Activated CD8-positive, alpha-beta T cell treated with anti-CD3 and anti-CD28 coated beads, Interleukin-2, amount 10 ng/mL, durations not matched to agents 7 days and 5 days (primary cell): ENCODE results near the gene LRCH1. TPM values are rescaled to one million over a fixed set of nuclear protein-coding genes. Genes with fewer than 3 reads are reported as not detected.
"Not testable (repeated sequence)": the region's sequence is repeated elsewhere in the genome, so short reads cannot be mapped to it uniquely, and the experiment has no call there.

Source experiments
- ATAC-seq: fragments of 150-1000 bp; cut with Tn5 transposase; one replicate; pipeline ENCODE4 v1.10.0; 2021; ENCODE audit warnings: moderate library complexity
- CTCF ChIA-PET: fragments of 350-600 bp; sonication (Branson Sonifier 250); formaldehyde crosslinking; loops from one replicate; lab custom pipeline; 2021; ENCODE audit warnings: antibody characterized with exemption; lab: Charles Lee
- POLR2A ChIA-PET: fragments of 350-600 bp; sonication (Branson Sonifier 250); formaldehyde crosslinking; loops from one replicate; lab custom pipeline; 2021; ENCODE audit warnings: antibody characterized with exemption; lab: Charles Lee
- DNase-seq: peaks from one replicate; pipeline ENCODE4 v3.0.0-alpha.2; 2020
- H3K27ac Mint-ChIP-seq: one replicate; pipeline ENCODE4 v1.8.0; 2021; ENCODE audit warnings: mild to moderate bottlenecking, mixed read lengths
- H3K27me3 Mint-ChIP-seq: one replicate; pipeline ENCODE4 v1.8.0; 2021; ENCODE audit warnings: low read depth, mixed read lengths
- H3K36me3 Mint-ChIP-seq: one replicate; pipeline ENCODE4 v1.8.0; 2021; ENCODE audit warnings: low read depth, mixed read lengths
- H3K4me1 Mint-ChIP-seq: one replicate; pipeline ENCODE4 v1.8.0; 2021; ENCODE audit warnings: low read depth, mixed read lengths
- H3K4me3 Mint-ChIP-seq: one replicate; pipeline ENCODE4 v1.8.0; 2021; ENCODE audit warnings: mild to moderate bottlenecking, mixed read lengths
- H3K9me3 Mint-ChIP-seq: one replicate; pipeline ENCODE4 v1.8.0; 2022; ENCODE audit warnings: mixed read lengths; ENCODE audit not compliant: insufficient read depth
- total RNA-seq, 2 experiments: library from RNA; stranded (reverse); gene quantifications; one replicate each; pipeline ENCODE4 v1.2.3, GENCODE V29; 2021

LRCH1 gene
- total RNA-seq, 2 experiments from 2014 or later, result 15.3 to 18.0 TPM

DNA sequence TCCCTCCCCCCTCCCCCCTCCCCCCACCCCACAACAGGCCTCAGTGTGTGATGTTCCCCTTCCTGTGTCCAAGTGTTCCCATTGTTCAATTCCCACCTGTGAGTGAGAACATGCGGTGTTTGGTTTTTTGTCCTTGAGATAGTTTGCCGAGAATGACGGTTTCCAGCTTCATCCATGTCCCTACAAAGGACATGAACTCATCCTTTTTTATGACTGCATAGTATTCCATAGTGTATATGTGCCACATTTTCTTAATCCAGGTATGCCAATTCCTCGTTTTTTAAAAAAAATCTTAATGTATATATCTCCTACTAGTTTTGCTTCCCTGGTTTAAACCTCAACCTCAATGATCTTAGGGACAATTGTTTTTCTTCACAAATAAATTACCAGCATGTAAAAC is 217.0 kb downstream of the LRCH1 start:
- H3K36me3 Mint-ChIP-seq, result peaks cover 42% of the 10 kb centered on the region
- not testable (repeated sequence) for H3K27me3 Mint-ChIP-seq, ATAC-seq, DNase-seq, H3K9me3 Mint-ChIP-seq, H3K4me3 Mint-ChIP-seq, H3K27ac Mint-ChIP-seq, H3K4me1 Mint-ChIP-seq
- POLR2A ChIA-PET, result interaction anchor here (0.7 kb wide), 1 partner anchor 296 kb away, joined by 3 read pairs; no protein-coding TSS in a partner anchor
- CTCF ChIA-PET, result interaction anchor here (1.1 to 1.3 kb wide), 2 partner anchors 8 to 275 kb away, joined by 3 to 4 read pairs; no protein-coding TSS in a partner anchor

DNA sequence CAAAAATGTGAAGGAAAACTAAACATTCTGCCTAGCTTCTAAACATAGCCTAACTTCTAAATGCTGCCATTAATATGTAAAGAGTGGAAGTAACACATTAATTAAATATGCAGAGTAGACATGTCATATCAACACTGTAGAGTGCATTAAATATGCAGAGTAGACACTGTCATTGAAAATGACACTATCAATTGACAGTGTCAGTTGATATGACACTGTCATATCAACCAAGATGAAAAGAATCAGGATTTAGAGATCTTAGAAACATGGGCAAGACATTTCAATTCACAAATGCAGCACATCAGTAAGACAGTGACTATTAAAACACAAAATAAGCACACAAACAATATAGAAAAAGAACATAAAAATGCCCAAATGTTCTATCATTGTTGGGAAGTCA is 218.7 kb downstream of the LRCH1 start:
- Mint-ChIP-seq H3K27me3 (no peaks in the 10 kb centered on the region), H3K4me3 (no peak overlapping the region), H3K36me3 (peaks cover 55% of the 10 kb centered on the region), H3K9me3 (no peaks in the 10 kb centered on the region), H3K4me1 (no peaks in the 10 kb centered on the region), H3K27ac (no peak overlapping the region)
- CTCF ChIA-PET, result no interaction called here
- ATAC-seq, result no peak
- POLR2A ChIA-PET, result no interaction called here
- DNase-seq, result no peak

DNA sequence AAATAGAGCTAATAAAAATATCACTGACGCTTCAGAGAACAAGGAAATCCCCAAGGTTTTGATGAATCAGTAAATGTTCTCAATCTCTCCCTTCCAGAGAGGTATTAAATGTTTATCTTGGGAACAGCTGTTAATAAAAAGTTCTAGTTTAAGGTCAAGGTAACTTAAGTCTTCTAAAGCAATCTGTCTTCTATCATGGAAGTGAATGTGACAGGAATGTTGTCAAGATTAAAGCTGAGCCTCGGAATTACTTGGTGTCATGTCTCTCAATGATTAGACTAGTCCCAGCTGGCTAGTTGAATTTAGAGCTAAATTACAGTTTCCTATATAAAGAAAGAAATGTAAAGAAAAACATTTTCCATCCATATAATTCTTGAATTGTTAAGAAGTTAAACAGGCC is 220.6 kb downstream of the LRCH1 start:
- H3K4me1 Mint-ChIP-seq, result no peaks in the 10 kb centered on the region
- H3K9me3 Mint-ChIP-seq, result no peaks in the 10 kb centered on the region
- no peak for ATAC-seq
- DNase-seq, result no peak
- ChIA-PET CTCF (interaction anchor here (1.1 to 2.5 kb wide), 2 partner anchors 17 to 222 kb away, joined by 4 to 5 read pairs; no protein-coding TSS in a partner anchor), POLR2A (no interaction called here)
- no peak overlapping the region for H3K27ac Mint-ChIP-seq
- peaks cover 67% of the 10 kb centered on the region for H3K36me3 Mint-ChIP-seq
- no peak overlapping the region for H3K4me3 Mint-ChIP-seq
- H3K27me3 Mint-ChIP-seq, result no peaks in the 10 kb centered on the region

- H3K27ac Mint-ChIP-seq, result no peak overlapping the region
Observed at GRCh38 chr13:46775385-46776107, 222.6 kb downstream of the LRCH1 start.

GRCh38 chr13:46778095-46778494 is 225.1 kb downstream of the LRCH1 start:
- ChIA-PET POLR2A (interaction anchor here (0.6 kb wide), 1 partner anchor 1317 kb away, joined by 5 read pairs; no protein-coding TSS in a partner anchor), CTCF (interaction anchor here (1.0 kb wide), 2 partner anchors 12 to 14 kb away, joined by 3 to 4 read pairs; no protein-coding TSS in a partner anchor)
- H3K9me3 Mint-ChIP-seq, result no peaks in the 10 kb centered on the region
- peaks cover 69% of the 10 kb centered on the region for H3K36me3 Mint-ChIP-seq
- no peak overlapping the region for H3K27ac Mint-ChIP-seq
- H3K27me3 Mint-ChIP-seq, result no peaks in the 10 kb centered on the region
- DNase-seq (no peak), ATAC-seq (no peak)
- no peak overlapping the region for H3K4me3 Mint-ChIP-seq
- H3K4me1 Mint-ChIP-seq, result no peaks in the 10 kb centered on the region

More at GRCh38 chr13:46775385-46776107, 222.6 kb downstream of the LRCH1 start:
- Mint-ChIP-seq H3K27me3 (no peaks in the 10 kb centered on the region), H3K4me1 (no peaks in the 10 kb centered on the region), H3K9me3 (no peaks in the 10 kb centered on the region), H3K36me3 (peaks cover 68% of the 10 kb centered on the region), H3K4me3 (no peak overlapping the region)
- DNase-seq (no peak), ATAC-seq (no peak)
- ChIA-PET POLR2A (no interaction called here), CTCF (interaction anchor here (1.7 to 2.5 kb wide), 2 partner anchors 11 to 224 kb away, joined by 5 to 8 read pairs; no protein-coding TSS in a partner anchor)

DNA sequence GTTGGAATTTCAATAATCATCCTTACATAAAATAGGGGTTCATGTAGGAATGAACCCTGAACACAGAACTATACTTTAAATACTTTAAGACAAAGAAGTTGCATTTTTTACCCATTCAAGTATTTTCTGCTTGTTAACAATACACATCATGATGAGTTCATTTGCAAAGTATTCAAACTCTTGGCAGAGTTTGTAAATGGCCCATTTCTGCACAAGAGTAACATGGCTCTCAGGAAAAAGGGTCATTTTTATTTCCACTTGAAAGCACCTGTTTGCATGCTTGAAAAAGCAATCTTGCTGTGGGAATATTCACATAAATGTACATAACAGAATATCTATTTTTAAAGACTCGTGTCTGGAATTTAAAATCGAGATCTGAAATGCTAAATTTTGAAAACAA is 225.9 kb downstream of the LRCH1 start:
- H3K27me3 Mint-ChIP-seq, result no peaks in the 10 kb centered on the region
- ATAC-seq (no peak), DNase-seq (no peak)
- ChIA-PET CTCF (no interaction called here), POLR2A (no interaction called here)
- no peaks in the 10 kb centered on the region for H3K4me1 Mint-ChIP-seq
- H3K36me3 Mint-ChIP-seq, result peaks cover 63% of the 10 kb centered on the region
- H3K4me3 Mint-ChIP-seq, result no peak overlapping the region
- no peak overlapping the region for H3K27ac Mint-ChIP-seq
- no peaks in the 10 kb centered on the region for H3K9me3 Mint-ChIP-seq

DNA sequence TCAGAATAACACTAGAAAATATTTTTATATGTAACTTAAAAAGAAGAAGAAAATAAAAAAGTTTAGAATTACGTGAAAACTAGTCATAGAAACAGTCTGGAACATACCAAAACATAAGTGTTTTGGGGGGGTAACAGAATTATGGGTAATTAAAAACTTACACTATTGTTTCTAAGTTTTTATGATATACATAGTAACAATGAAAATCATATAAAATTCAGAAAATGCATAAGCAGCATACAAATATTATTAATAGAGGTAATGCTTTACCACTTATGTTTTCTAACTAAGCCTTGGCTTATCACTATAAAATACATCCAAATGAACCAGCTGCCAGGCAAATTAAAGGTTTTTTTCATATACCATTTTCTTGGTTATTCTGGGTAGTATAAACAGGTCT is 229.1 kb downstream of the LRCH1 start:
- DNase-seq, result no peak
- CTCF ChIA-PET, result no interaction called here
- POLR2A ChIA-PET, result no interaction called here
- no peak overlapping the region for H3K27ac Mint-ChIP-seq
- peaks cover 57% of the 10 kb centered on the region for H3K36me3 Mint-ChIP-seq
- no peaks in the 10 kb centered on the region for H3K4me1 Mint-ChIP-seq
- ATAC-seq, result no peak
- no peak overlapping the region for H3K4me3 Mint-ChIP-seq
- no peaks in the 10 kb centered on the region for H3K9me3 Mint-ChIP-seq
- no peaks in the 10 kb centered on the region for H3K27me3 Mint-ChIP-seq

- ATAC-seq (no peak), DNase-seq (no peak)
- H3K36me3 Mint-ChIP-seq, result peaks cover 56% of the 10 kb centered on the region
- CTCF ChIA-PET, result no interaction called here
- POLR2A ChIA-PET, result interaction anchor here (0.6 kb wide), 1 partner anchor 159 kb away, joined by 4 read pairs; no protein-coding TSS in a partner anchor
- no peaks in the 10 kb centered on the region for H3K4me1 Mint-ChIP-seq
- H3K27ac Mint-ChIP-seq, result no peak overlapping the region
- H3K4me3 Mint-ChIP-seq, result no peak overlapping the region
- no peaks in the 10 kb centered on the region for H3K27me3 Mint-ChIP-seq
- H3K9me3 Mint-ChIP-seq, result no peaks in the 10 kb centered on the region
Observed at GRCh38 chr13:46782691-46783090, 229.7 kb downstream of the LRCH1 start.

DNA sequence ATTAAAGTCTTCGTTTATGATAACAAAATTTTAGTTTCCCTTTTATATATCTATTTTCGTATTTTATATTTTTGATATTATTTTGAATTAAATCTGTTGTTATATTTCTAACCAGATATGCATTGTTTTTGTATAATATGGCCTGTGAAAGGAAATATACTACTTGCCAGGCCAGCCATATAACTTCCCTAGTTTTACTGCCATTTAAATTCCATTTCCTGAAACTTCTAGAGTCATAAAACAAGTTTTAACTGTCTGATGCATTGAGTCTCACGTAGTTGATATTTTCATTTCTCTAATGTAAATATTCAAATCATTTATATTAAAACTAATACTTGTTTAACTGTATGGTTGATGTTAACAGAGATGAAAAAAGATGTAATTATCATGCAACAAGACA is 230.5 kb downstream of the LRCH1 start:
- ATAC-seq (no peak), DNase-seq (no peak)
- Mint-ChIP-seq H3K27ac (no peak overlapping the region), H3K4me3 (no peak overlapping the region), H3K36me3 (peaks cover 55% of the 10 kb centered on the region), H3K9me3 (no peaks in the 10 kb centered on the region), H3K4me1 (peaks cover 3% of the 10 kb centered on the region), H3K27me3 (no peaks in the 10 kb centered on the region)
- CTCF ChIA-PET, result no interaction called here
- POLR2A ChIA-PET, result no interaction called here

GRCh38 chr13:46795321-46795720 is 242.4 kb downstream of the LRCH1 start:
- peaks cover 36% of the 10 kb centered on the region for H3K4me1 Mint-ChIP-seq
- CTCF ChIA-PET, result no interaction called here
- POLR2A ChIA-PET, result no interaction called here

DNA sequence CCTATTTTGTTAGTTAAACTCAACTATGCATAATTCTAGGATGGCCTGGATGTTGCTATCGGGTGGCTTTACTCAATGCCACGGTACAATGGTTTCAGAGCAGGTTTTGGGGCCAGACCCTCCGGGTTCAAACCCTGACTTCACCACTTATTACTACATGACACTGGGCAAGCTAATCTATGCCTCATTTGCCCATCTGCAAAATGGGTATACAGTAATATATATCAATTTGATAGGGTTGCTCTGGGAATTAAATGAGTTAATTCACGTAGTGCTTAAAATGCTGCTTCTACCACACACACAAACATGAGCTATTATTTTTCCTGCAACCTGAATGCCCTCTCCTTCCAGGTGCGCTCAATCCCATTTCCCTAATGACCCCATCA is 243.2 kb downstream of the LRCH1 start:
- ATAC-seq (no peak), DNase-seq (no peak)
- no peaks in the 10 kb centered on the region for H3K9me3 Mint-ChIP-seq
- H3K4me1 Mint-ChIP-seq, result peaks cover 36% of the 10 kb centered on the region
- H3K4me3 Mint-ChIP-seq, result peak overlapping the region; percentile 89
- H3K27ac Mint-ChIP-seq, result peak overlapping the region; percentile 95
- peaks cover 2% of the 10 kb centered on the region for H3K27me3 Mint-ChIP-seq
- ChIA-PET CTCF (interaction anchor here (1.5 kb wide), 1 partner anchor 45 kb away, joined by 3 read pairs; no protein-coding TSS in a partner anchor), POLR2A (interaction anchor here (0.6 to 0.7 kb wide), 3 partner anchors 11 to 221 kb away, joined by 3 to 4 read pairs (median 3); no protein-coding TSS in a partner anchor)
- peaks cover 18% of the 10 kb centered on the region for H3K36me3 Mint-ChIP-seq

More at GRCh38 chr13:46795321-46795720, 242.4 kb downstream of the LRCH1 start:
- Mint-ChIP-seq H3K4me3 (peak overlapping the region; percentile 89), H3K36me3 (peaks cover 25% of the 10 kb centered on the region), H3K27me3 (no peaks in the 10 kb centered on the region), H3K9me3 (no peaks in the 10 kb centered on the region), H3K27ac (no peak overlapping the region)
- DNase-seq (no peak), ATAC-seq (no peak)
